ENCODE measurements around the gene FAM53A. TPM values are rescaled to one million over a fixed set of nuclear protein-coding genes. Genes with fewer than 3 reads are reported as not detected.
A peak's percentile ranks its signal among the peaks of the same experiment; 100 is the strongest.

FAM53A gene
- total and polyA plus RNA-seq, 2 experiments from 2014 or later: 4.7 to 6.8 TPM

DNA sequence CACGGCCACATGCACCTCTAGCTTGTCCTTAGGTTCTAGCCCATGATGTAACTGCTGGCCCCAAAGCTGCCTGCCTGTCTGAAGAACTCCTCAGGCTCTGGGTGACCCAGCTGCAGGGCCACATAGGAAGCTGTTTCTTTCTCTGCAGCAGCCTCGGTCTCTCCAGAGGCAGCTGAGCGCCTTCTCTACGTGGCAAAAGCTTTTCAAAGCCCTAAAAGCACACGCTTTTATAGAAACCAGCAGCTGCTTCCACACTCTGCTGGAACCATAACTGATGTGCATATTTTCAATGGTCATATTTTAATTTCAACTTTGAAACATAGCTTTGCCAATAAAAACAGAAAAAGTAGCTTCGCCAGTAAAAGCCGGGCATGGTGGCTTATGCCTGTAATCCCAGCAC, 37.4 kb downstream of the FAM53A start:
- H3K9me3 ChIP-seq (ENCODE audit: low read depth): no peaks in the 10 kb centered on the region

DNA sequence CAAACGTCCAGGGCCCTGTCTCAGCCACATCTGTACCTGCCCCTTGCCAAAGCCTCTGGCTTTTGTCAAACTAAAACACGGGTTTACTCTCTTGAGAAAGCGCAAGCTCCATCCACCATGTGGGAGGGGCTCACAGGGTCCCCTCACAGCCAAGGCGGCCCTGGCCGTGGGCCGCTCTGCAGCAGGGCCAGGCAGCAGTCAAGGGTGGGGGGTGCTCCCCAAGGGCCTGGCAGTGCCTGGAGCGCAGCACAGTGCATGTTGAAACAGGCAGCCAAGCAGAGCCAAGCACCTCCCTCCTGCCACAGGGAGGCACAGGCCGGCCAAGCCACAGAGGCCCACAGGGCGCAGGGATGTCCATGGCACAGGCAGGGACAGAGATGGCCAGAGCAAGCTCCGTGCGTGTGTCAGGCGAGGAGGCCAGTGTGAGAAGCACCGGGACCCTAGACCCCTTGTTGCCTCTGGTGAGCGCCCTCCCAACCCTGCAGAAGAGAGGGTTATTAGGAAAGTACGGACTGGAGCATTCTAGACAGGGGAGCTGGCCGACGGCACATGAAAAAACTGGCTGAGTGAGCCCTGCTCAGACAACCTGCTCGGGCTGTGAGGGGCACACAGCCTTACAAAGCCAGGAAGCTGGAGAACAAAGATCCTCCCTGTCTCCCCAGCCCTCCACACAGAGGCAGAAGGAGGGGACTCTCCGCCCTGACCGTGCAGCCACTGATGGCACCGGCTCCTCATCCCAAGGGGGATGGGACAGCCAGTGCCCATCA, 39.0 kb downstream of the FAM53A start:
- Histone ChIP-seq H2AFZ (peak overlapping the region; percentile 45), H3K4me2 (peak overlapping the region; percentile 68), H3K4me1 (ENCODE audit: insufficient read depth) (peaks cover 9% of the 10 kb centered on the region), H3K27ac (peak overlapping the region; percentile 48), H3K79me2 (no peaks in the 10 kb centered on the region), H3K4me3 (no peak overlapping the region), H3K9me2 (replicated peaks; ENCODE audit: insufficient read depth) (no peaks in the 10 kb centered on the region), H3K27me3 (no peaks in the 10 kb centered on the region), H3K36me3 (replicated peaks; ENCODE audit: insufficient read depth, low read depth) (no peaks in the 10 kb centered on the region), H3K9me3 (ENCODE audit: low read depth) (no peaks in the 10 kb centered on the region), H4K20me1 (ENCODE audit: insufficient read depth, poor library complexity, severe bottlenecking) (no peaks in the 10 kb centered on the region)
- TF ChIP-seq EZH2 (IDR thresholded peaks at IDR 0.05; ENCODE audit: borderline replicate concordance) (no peak), EZH2phosphoT487 (IDR thresholded peaks at IDR 0.05; ENCODE audit: low read depth, severe bottlenecking, unreplicated experiment) (no peak)
- TF ChIP-seq, protein P1, sequence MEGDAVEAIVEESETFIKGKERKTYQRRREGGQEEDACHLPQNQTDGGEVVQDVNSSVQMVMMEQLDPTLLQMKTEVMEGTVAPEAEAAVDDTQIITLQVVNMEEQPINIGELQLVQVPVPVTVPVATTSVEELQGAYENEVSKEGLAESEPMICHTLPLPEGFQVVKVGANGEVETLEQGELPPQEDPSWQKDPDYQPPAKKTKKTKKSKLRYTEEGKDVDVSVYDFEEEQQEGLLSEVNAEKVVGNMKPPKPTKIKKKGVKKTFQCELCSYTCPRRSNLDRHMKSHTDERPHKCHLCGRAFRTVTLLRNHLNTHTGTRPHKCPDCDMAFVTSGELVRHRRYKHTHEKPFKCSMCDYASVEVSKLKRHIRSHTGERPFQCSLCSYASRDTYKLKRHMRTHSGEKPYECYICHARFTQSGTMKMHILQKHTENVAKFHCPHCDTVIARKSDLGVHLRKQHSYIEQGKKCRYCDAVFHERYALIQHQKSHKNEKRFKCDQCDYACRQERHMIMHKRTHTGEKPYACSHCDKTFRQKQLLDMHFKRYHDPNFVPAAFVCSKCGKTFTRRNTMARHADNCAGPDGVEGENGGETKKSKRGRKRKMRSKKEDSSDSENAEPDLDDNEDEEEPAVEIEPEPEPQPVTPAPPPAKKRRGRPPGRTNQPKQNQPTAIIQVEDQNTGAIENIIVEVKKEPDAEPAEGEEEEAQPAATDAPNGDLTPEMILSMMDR (IDR thresholded peaks at IDR 0.05; ENCODE audit: poor library complexity): no peak
- WGBS (ENCODE audit: low lambda C conversion rate, missing lambda C conversion rate): 44% methylated on average over 19 of the region's 21 CpGs
- DNase-seq (ENCODE audit: low spot score): peak; percentile 71

More for the DNA sequence above, 37.4 kb downstream of the FAM53A start:
- Histone ChIP-seq H3K4me3 (no peak overlapping the region), H3K9me2 (replicated peaks; ENCODE audit: insufficient read depth) (no peaks in the 10 kb centered on the region), H4K20me1 (ENCODE audit: insufficient read depth, poor library complexity, severe bottlenecking) (no peaks in the 10 kb centered on the region), H3K79me2 (no peaks in the 10 kb centered on the region), H3K27ac (no peak overlapping the region), H3K4me1 (ENCODE audit: insufficient read depth) (peaks cover 9% of the 10 kb centered on the region), H2AFZ (no peak overlapping the region), H3K36me3 (replicated peaks; ENCODE audit: insufficient read depth, low read depth) (no peaks in the 10 kb centered on the region), H3K27me3 (no peaks in the 10 kb centered on the region), H3K4me2 (no peak overlapping the region)
- TF ChIP-seq, protein P1 (IDR thresholded peaks at IDR 0.05; ENCODE audit: poor library complexity): no peak
- TF ChIP-seq EZH2phosphoT487 (IDR thresholded peaks at IDR 0.05; ENCODE audit: low read depth, severe bottlenecking, unreplicated experiment) (no peak), EZH2 (IDR thresholded peaks at IDR 0.05; ENCODE audit: borderline replicate concordance) (no peak)
- DNase-seq (ENCODE audit: low spot score): no peak
- WGBS (ENCODE audit: low lambda C conversion rate, missing lambda C conversion rate): 83% methylated on average over 7 of the region's 7 CpGs

DNA sequence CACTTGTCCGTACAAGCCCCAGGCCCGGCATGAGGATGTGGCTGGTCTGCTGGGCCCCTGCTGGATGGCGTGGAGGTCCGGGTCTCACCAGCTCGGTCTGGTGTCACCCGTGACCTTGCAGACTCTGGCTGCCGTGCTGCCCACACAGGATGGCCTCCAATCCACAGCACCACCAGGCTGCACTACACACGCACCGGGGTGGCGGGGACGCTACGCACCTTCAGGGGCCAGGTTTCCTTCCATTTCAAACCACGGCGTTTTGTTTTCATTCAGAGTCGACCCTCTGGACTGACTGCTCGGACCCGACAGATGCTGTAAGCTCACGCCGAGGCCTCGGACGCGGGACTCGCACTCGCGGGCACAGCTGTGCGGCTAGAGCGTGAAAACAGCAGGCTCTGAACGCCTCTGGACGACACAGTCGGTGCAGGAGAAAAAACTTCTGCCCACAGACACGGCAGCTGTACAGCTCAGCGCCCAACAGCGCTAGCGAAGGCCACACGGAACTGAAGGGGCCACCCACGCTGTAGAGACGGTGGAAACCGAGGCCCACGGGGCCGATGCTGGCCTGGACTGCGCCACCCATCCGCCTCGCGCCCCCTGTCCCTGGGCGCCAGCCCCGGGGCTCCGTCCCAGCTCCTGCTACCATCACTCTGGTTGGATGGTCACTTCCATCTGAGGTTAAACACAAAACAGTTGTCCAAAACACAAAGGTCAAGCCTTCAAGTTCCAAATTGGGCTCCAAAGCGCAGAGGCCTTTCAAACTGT, 40.0 kb downstream of the FAM53A start:
- H2AFZ ChIP-seq: no peak overlapping the region
- H4K20me1 ChIP-seq (ENCODE audit: insufficient read depth, poor library complexity, severe bottlenecking): no peaks in the 10 kb centered on the region
- no peak for DNase-seq (ENCODE audit: low spot score)
- H3K9me2 ChIP-seq (replicated peaks; ENCODE audit: insufficient read depth): no peaks in the 10 kb centered on the region
- no peaks in the 10 kb centered on the region for H3K36me3 ChIP-seq (replicated peaks; ENCODE audit: insufficient read depth, low read depth)
- WGBS (ENCODE audit: low lambda C conversion rate, missing lambda C conversion rate): 96% methylated on average over 48 of the region's 48 CpGs
- peaks cover 10% of the 10 kb centered on the region for H3K4me1 ChIP-seq (ENCODE audit: insufficient read depth)
- H3K4me3 ChIP-seq: no peak overlapping the region
- no peak for TF ChIP-seq EZH2 (IDR thresholded peaks at IDR 0.05; ENCODE audit: borderline replicate concordance)
- TF ChIP-seq, protein P1 (IDR thresholded peaks at IDR 0.05; ENCODE audit: poor library complexity): no peak
- TF ChIP-seq EZH2phosphoT487 (IDR thresholded peaks at IDR 0.05; ENCODE audit: low read depth, severe bottlenecking, unreplicated experiment): no peak
- H3K79me2 ChIP-seq: no peaks in the 10 kb centered on the region
- no peaks in the 10 kb centered on the region for H3K27me3 ChIP-seq
- H3K27ac ChIP-seq: peak overlapping the region; percentile 48
- no peaks in the 10 kb centered on the region for H3K9me3 ChIP-seq (ENCODE audit: low read depth)
- H3K4me2 ChIP-seq: peak overlapping the region; percentile 68
